ENCODE results near the gene HAP1. TPM values are rescaled to one million over a fixed set of nuclear protein-coding genes. Genes with fewer than 3 reads are reported as not detected.

The HAP1 gene
- total RNA-seq, 1 experiment from 2014 or later = 2.5 TPM

GRCh38 chr17:41762391-41762790 lies 27.9 kb upstream of the HAP1 start:
- Histone ChIP-seq H3K23me2 (ENCODE audit: insufficient read length, low read depth, low read length, poor library complexity, severe bottlenecking) (no peaks in the 10 kb centered on the region), H2BK20ac (ENCODE audit: low read depth, low read length, poor library complexity, severe bottlenecking) (no peak overlapping the region), H3K4me1 (ENCODE audit: insufficient read depth, low read length) (no peaks in the 10 kb centered on the region), H2BK120ac (ENCODE audit: low read depth, low read length, poor library complexity, severe bottlenecking) (no peak overlapping the region), H3K56ac (ENCODE audit: insufficient read length, low read depth, low read length) (no peak overlapping the region), H4K5ac (ENCODE audit: insufficient read length, low read depth, low read length) (no peak overlapping the region), H4K20me1 (ENCODE audit: control insufficient read depth, insufficient read depth, insufficient read length) (no peaks in the 10 kb centered on the region), H2AK5ac (ENCODE audit: insufficient read length, low read length) (no peak overlapping the region), H3K9ac (ENCODE audit: extremely low read depth, insufficient read length, low read length) (no peak overlapping the region), H2BK12ac (ENCODE audit: insufficient read length, low read depth, low read length) (no peak overlapping the region), H3K23ac (ENCODE audit: insufficient read length, low read depth, low read length) (no peak overlapping the region), H3K27ac (ENCODE audit: insufficient read length, low read depth, low read length) (no peak overlapping the region), H3K4ac (ENCODE audit: low read depth, low read length) (no peak overlapping the region), H2AFZ (ENCODE audit: low read length) (no peak overlapping the region), H3K79me2 (ENCODE audit: insufficient read depth, low read length) (no peaks in the 10 kb centered on the region), H3K4me2 (ENCODE audit: insufficient read depth, insufficient read length, low read length) (no peak overlapping the region), H3K9me3 (ENCODE audit: control insufficient read depth, low read depth, low read length) (no peaks in the 10 kb centered on the region), H3K27me3 (ENCODE audit: insufficient read depth, low read length) (no peaks in the 10 kb centered on the region), H2BK5ac (ENCODE audit: insufficient read length, low read length) (no peak overlapping the region), H3K79me1 (ENCODE audit: insufficient read depth, low read depth, low read length, poor library complexity, severe bottlenecking) (no peaks in the 10 kb centered on the region), H3K18ac (ENCODE audit: insufficient read length, low read depth, low read length) (no peak overlapping the region), H4K8ac (replicated peaks; ENCODE audit: insufficient read length, low read depth, low read length) (no peak overlapping the region), H4K91ac (ENCODE audit: insufficient read length, low read depth, low read length) (no peak overlapping the region), H3K14ac (ENCODE audit: insufficient read depth, low read length) (no peak overlapping the region), H2BK15ac (ENCODE audit: low read depth, low read length) (no peak overlapping the region), H3T11ph (ENCODE audit: low read length) (no peak overlapping the region)
- no peak for TF ChIP-seq CTCF (conservative IDR thresholded peaks at IDR 0.05)
- Mint-ChIP-seq H3K4me3 (no peak overlapping the region), H3K27ac (no peak overlapping the region), H3K4me1 (no peaks in the 10 kb centered on the region), H3K9me3 (no peaks in the 10 kb centered on the region), H3K36me3 (ENCODE audit: insufficient read depth in 1 of 3, low read depth in 3 of 3) (peaks cover 60 to 92% (median 89%) of the 10 kb centered on the region in 3 experiments), H3K27me3 (ENCODE audit: low read depth) (no peaks in the 10 kb centered on the region)
- no peak for DNase-seq
- no CpG with 5 or more reads among the region's 6 CpGs for WGBS (ENCODE audit: extremely low coverage, insufficient read length, low lambda C conversion rate)
